ENCODE results near the gene TMEM79.

The TMEM79 gene

GRCh38 chr1:156284112-156284511, at the start of gene TMEM79:
Gene TMEM79, plus strand, starts transcription at chr1:156284325. Its CDS starts 902 bp downstream, at chr1:156285227.
- no peak for DNase-seq

GRCh38 chr1:156236164-156236563, 48.0 kb upstream of the TMEM79 start:
- no peak for DNase-seq

GRCh38 chr1:156238248-156238647, 45.9 kb upstream of the TMEM79 start:
- DNase-seq, result no peak

- peak; percentile 28 for DNase-seq
Observed at GRCh38 chr1:156241311-156241811, 42.8 kb upstream of the TMEM79 start.

- no peak for DNase-seq
Observed at GRCh38 chr1:156241926-156242325, 42.2 kb upstream of the TMEM79 start, which contains the start of gene BGLAP. Gene BGLAP, plus strand, starts transcription at chr1:156242184. Its CDS starts 48 bp downstream, at chr1:156242232.

- DNase-seq, result no peak
Observed at GRCh38 chr1:156242738-156243137, 41.4 kb upstream of the TMEM79 start.

- no peak for DNase-seq
Observed at GRCh38 chr1:156244126-156244525, 40.0 kb upstream of the TMEM79 start.

GRCh38 chr1:156244712-156245111, 39.4 kb upstream of the TMEM79 start:
- no peak for DNase-seq

- no peak for DNase-seq
Observed at GRCh38 chr1:156245451-156246232, 38.5 kb upstream of the TMEM79 start.

GRCh38 chr1:156246241-156246780, 37.8 kb upstream of the TMEM79 start:
- DNase-seq, result no peak

- DNase-seq, result no peak
Observed at GRCh38 chr1:156246781-156247459, 37.2 kb upstream of the TMEM79 start.

GRCh38 chr1:156247460-156248322, 36.4 kb upstream of the TMEM79 start, which contains the start of gene PAQR6:
Gene PAQR6, minus strand, starts transcription at chr1:156248056. Its CDS starts 1,325 bp downstream, at chr1:156246731.
- DNase-seq, result no peak

GRCh38 chr1:156248323-156248683, 35.8 kb upstream of the TMEM79 start:
- DNase-seq, result no peak

- DNase-seq, result no peak
Observed at GRCh38 chr1:156249593-156249992, 34.5 kb upstream of the TMEM79 start.

- DNase-seq, result no peak
Observed at GRCh38 chr1:156251527-156251926, 32.6 kb upstream of the TMEM79 start.

- DNase-seq, result no peak
Observed at GRCh38 chr1:156253634-156254033, 30.5 kb upstream of the TMEM79 start.

- DNase-seq, result no peak
Observed at GRCh38 chr1:156257711-156258110, 26.4 kb upstream of the TMEM79 start.

- no peak for DNase-seq
Observed at GRCh38 chr1:156258859-156259258, 25.3 kb upstream of the TMEM79 start.

- no peak for DNase-seq
Observed at GRCh38 chr1:156259805-156260204, 24.3 kb upstream of the TMEM79 start.

- DNase-seq, result no peak
Observed at GRCh38 chr1:156260896-156261295, 23.2 kb upstream of the TMEM79 start.

- DNase-seq, result peak; percentile 83
Observed at GRCh38 chr1:156262461-156263287, 21.5 kb upstream of the TMEM79 start.

GRCh38 chr1:156263288-156263655, 20.9 kb upstream of the TMEM79 start:
- no peak for DNase-seq
